ENCODE data around the gene OVCH2.
"Not testable (repeated sequence)": the region's sequence is repeated elsewhere in the genome, so short reads cannot be mapped to it uniquely, and the experiment has no call there.

The OVCH2 gene

DNA sequence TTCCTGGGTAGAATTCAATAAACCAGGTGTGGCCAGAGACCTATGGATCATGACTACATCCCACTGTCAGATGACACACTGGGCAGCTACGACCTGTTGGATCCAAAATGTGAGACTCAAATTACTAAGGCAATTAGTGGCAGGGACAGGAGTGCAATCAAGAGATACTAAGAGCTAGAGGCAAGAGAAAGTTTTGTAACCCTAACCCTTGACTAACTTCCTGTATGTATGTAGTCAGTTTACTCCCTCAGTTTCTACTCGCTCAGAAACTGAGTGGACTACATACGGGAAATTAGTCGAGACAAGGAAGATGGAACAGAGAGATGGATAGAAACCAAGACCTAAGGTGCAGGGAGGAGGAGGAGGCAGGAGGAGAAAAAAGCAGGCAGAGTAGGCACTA lies 35.6 kb downstream of the OVCH2 start:
- DNase-seq: no peak

DNA sequence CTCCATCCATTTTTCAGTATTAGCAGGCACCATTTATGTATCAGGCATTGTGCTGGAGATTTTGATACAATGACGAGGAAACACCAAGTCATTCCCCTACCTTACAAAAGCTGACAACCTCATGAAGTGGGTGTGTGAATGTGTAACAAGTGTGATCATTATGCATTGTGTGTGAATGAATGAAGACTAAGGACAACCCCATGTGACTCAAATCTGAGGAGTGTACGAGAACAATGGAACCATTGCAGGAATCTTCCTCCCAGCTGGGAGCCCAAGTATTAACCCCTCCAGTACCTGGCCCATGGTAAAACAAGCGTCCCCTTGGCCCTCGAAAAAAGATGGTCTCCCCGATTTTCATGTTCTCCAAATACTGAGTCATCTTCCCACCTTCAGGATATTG lies 37.4 kb downstream of the OVCH2 start:
- no peak for DNase-seq

DNA sequence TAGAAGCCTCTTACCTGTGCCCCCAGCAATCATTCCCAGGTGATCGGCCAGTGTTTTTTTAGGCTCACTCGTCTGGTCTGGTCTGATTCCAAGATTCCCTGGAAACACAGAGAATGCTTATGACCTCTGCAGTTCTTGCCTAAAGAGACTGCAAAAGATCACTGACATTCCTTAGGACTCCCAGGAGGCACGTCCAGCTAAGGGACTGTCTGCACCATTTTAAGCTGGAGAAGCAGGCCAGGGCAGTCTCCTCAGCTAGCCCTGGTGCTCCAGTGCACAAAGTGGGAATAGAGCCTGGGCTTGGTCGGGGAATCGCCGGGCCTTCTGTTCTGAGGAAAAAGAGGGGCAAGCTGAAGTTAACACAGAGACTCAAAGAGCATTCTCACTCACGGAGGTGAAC lies 37.8 kb downstream of the OVCH2 start:
- DNase-seq: no peak

DNA sequence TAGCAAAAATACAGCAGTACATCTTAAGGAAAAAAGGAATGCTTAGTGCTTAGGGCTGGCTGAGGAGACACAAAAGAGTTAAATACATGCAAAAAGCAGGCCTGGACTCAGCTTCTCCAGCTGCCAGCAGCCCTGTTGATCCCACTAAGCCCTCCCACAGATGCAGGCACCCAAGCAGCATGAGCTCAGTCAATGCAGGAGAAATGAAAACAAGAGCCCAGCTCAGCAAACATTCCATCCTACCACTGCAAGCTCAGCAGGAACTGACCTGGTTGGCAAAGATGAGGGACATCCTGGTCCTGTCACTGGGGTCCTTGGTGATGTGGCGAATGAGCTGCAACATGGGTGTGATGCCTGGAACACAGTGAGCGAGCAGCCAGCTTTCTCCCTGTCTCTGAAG lies 38.8 kb downstream of the OVCH2 start:
- DNase-seq: no peak

DNA sequence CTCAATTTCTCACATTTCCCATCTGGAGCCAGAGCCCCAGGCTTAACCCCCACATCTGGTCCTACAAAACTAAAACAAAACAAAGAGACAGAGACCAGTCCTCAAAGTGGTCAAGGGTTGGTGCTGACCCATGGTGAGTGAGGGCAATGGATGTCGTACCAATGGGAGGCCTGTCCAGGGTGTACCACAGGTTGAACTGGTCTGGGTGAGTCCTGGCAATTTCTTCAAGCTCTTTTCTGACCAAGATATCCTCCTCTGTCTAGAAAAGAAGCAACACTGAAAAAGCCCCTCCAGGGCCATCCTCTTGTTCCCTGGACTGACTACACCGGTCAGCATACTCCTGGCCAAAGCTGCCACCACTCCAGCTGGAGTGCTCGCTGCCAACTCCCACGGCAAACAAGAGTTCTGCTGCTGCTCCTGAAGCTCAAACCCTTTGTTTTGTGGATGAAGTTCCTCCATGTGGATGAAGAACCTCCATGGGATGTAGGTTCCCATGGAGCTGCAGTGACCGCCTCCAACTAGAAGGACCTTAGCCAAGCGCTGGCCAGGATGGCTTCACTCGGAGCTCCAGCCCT lies 39.9 kb downstream of the OVCH2 start:
- no peak for DNase-seq

DNA sequence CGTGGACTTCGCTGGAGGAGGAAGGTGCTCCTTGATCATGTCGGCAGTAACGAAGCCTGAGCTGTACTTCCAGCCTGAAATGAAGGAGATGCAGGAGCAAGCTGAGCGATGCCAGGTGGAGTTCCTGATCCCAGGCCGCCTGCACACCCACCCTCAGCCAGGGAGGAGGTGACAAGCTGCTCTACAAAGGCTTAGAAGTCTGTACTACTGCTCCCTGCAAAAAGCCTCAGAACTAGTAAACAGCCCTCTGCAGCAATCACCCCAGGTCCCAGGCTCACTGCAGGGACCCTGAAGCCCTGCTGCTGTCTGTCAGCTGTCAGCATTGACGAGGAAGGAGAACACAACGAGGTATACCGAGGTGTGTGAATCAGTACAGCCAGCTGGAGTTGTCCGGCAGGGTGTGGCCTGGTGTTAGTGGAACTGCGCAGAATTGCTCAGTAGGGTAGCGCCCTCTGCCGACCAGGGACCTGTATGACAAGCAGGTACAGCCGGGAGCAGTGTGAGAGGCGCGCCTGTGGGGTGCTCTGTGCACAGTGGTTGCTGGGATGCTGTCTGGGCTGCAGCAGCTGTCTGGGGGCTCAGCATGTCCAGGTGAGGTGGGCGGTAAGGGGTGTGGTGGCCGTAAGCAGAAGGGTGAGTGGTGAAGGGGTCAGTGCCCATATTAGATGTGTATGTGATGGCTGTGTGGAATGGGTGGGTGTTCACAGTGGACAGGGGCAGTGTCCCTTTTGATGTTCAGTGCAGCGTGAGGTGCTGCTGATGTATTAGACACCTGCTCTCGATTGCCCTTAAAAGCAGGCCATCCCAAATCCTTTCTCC lies 40.6 kb downstream of the OVCH2 start:
- peak; percentile 71 for DNase-seq

DNA sequence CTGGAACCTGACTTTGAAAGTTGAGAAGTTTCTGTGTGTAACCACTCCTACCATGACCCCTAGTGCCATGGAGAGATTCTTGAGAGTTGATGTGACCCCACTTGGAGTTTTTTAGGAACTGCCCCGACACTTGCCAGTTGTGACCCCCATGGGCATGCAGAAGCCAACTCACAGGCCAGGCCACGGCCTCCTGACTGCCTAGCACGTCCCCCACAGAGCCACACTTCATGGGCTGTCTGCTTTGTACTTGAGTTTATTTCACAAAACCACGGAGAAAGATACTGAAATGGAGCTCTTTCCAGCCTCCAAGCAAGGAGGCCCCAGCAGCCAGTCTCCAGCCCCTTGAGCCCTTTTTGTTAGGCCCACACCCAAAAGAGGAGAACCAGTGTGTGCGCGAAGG lies 41.4 kb downstream of the OVCH2 start:
- no peak for DNase-seq

DNA sequence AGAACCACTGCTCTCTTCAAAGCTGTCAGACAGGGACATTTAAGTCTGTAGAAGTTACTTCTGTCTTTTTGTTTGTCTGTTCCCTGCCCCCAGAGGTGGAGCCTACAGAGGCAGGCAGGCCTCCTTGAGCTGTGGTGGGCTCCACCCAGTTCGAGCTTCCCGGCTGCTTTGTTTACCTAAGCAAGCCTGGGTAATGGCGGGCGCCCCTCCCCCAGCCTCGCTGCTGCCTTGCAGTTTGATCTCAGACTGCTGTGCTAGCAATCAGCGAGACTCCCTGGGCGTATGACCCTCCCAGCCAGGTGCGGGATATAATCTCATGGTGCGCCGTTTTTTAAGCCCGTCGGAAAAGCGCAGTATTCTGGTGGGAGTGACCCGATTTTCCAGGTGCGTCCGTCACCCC lies 42.7 kb downstream of the OVCH2 start:
- not testable (repeated sequence) for DNase-seq

DNA sequence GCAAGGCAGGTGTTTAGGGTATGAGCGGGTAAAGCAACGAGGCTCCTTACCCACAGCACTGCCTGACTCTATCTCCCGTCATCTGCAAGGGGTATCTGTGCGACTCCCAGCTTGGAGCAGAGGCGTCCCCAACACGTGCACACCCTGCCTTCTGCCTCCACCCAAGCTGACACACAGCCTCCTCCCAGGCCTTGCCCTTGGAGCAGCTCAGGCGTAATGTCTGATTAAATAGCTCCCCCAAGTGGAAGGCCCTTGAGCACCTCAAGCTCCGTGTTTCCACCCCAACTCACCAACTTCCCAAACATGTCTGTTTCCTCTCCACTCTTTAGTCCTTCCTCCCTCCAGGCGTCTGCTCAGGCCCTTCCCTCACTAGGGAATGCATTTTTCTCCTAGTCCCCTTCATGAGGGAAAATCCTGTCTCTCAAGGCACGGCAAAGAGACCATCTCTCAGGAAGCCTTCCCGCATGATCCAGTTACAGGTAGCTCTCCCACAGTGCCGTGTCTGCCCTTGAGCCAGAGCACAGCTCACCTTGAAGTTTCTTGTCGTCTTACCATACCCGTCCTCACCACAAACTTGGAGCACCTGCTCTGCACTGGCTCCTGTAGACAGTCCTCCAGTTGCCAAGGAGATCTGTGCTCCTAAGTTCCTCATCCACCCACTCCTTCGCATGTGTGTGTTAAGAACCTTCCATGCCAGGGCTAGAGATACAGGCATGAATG lies 48.8 kb downstream of the OVCH2 start:
- peak; percentile 3 for DNase-seq

DNA sequence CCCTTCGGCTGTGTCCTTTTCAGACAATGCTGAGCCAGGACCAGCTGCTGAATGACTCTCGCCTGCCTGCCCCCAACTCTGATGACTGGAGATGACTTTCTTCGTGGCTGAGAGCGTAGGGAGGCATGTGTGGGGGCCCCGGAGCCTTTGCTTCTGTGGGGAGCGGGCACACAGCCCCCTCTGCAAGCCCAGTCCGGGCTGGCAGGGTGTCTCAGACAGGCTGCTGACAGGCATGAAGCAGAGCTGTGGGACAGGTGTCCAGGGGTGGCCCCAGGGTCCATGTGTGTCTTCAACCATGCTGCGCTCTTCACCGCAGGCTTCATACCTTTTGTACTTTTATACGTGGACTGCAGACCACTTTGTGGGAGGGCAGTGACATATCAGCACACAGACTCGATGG lies 49.6 kb downstream of the OVCH2 start:
- no peak for DNase-seq

DNA sequence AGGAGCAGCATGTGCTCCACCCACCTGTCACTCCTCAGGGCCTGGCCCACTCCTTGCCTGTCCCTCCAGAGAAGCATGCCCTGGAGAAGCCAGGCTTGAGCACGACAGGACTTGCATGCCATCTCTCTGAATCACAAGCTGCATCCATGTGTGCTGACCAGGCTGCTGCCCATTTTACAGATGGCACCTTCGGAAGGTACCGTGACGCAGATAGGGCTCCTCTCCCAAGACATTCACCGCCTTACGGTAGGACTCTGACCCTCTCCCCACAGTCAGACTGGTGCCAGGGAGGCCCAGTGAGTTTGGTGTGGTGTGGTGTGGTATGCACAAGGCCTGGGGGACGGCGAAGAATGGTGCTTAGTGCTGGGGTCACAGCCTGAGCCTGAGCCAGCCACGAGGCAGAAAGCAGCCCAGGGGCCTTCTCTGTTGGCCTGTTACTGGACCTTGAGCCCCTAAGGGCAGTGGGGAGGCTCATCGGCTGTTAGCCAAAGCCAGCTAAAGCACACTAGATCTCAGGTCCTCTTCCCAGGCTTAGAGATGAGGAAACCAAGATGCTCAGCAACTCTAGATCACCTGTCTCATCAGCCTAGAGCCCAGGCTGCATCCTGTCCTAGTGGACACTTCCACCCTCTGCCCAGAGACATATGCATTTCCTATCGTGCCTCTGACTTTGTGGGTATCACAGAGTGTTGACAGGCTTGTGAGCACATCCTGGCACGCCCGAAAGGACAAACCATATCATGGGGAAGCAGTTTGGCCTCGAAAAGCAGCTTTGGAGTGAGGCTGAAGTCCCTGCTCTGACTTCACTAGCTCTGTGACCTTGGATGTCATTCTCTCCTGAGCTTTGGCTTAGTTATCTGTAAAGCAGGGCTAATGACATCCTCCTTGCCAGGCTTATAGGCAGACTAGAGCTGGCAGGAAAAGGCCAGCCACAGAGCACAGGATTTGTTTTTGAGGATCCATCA lies 50.7 kb downstream of the OVCH2 start:
- no peak for DNase-seq

DNA sequence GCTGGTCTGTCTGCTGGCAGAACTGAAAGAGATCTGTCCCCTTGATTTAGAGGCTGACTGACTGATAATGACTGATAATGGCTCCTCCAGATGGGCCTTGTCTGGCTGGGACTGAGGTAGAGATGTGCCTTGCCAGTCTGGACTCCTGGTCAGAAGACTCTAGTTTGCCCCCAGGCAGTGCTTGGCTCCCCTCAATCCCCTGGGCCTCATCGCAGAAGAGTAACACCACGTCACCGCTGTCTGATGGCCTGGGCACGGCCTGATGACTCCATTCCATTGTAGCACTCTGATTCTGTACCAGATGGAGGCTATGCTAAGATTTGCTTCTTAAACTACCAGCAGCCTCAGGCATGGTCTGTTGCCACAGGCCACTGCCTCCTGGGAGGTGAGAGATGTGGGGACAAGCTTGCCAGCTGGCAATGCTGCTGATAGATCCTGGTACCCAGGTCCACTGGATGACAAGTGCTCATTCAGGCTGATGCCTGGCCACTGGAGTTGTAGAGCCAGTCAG lies 52.0 kb downstream of the OVCH2 start:
- no peak for DNase-seq

DNA sequence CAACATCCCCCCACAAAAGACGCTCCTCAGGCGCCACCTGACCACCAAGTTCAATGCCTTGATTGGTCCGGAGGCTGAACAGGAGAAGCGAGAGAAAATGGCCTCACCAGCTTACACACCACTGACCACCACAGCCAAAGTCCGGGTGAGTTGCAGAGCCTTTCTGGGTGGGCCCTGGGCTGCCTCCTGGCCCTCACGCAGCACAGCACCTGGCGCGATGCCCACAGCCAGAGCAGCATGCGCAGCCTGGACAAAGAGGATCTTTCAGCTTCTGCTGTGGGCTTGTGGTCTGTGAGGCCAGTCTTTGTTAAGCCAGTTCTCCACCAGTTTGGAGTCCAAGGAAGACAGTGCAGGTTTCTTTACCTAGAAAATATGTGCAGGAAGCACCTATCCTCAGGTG lies 54.6 kb downstream of the OVCH2 start:
- no peak for DNase-seq

DNA sequence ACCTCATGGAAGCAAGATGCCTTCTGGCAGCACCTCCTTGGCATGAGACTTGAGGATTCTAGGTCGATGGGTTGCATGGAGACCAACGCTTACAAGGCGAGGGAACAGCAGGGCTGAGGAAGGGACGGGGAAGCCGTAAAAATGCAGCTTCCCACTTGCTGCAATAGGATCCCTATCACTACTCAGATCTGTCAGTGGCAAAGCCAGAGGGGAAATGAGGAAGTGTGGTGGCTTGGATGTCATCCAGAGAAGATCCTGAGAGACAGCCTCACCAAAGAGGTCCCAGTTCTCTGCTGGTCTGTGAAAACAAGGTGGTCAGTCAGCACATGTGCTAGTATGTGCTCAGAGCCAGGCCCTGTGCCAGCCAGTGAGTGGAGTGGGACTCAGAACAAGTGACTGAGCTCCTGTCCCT lies 55.1 kb downstream of the OVCH2 start:
- DNase-seq: peak; percentile 5

DNA sequence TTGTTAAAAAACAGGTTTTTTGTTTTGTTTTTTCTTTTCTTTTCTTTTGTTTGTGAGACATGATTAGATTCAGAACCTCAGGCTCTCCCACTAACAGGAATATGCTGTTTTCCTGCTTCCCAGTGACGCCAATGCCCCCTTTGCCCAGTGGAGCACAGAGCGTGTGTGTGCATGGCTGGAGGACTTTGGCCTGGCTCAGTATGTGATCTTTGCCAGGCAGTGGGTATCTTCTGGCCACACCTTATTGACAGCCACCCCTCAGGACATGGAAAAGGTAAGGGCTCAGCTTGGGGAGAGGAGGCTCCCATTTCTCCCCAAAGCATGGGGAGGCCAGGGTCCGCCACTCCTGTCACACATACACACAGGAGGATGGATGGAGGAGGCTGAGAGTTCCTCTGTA lies 58.0 kb downstream of the OVCH2 start:
- no peak for DNase-seq

DNA sequence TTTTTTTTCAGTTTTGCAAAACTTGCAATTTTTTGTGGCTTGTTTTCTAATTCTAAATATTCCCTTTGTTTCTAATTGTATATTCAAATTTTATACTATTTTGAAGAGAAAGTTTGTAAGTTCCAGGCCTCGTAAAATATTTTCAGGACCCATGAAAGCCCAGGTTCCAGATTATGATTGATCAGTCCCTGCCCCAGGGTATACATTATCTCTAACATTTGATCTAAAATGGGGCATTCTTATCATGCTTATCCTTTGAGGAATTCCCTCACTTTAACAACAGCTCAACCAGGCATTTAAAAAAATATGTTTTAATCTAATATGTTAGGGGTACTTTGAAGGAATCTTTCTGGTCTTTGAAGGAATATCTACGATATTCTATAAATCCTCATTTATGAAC lies 59.4 kb downstream of the OVCH2 start:
- no peak for DNase-seq

DNA sequence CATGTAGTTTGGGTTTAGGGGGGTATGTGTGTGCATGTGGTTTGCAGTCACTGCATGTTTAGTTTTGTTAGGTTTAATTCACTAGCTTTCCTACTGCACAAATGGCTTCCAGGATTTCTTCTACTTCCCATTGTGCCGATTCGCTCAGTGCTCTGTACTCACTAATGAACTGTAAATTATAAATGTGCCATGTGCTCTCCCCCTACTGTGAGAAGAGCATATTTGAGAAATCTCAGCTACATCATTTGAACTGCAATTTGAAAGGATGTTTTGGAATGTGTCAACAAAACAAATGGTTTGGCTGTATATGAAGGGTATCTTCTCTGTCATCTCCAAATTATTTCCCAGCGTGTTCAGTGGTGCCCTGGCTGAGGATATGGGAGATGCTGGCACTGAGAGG lies 61.1 kb downstream of the OVCH2 start:
- DNase-seq: no peak

DNA sequence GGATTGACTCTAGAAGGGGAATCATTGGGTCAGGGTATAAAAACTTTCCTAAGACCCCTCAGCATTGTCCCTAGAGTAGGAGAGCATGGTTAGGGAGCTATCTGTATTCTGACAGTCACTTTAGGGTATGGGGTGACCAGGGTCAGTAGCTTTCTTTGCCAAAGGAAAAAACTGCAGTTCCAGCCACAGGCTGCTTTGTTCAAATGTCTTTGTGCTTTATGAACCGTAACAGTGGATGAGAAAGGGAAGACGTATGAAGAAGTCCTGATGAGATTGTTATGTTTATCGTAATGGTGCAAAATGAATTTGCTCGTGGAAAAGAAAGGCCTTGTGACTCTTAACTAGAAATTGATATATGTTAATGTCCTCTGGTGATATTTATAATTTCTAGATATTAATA lies 63.0 kb downstream of the OVCH2 start:
- DNase-seq: no peak

DNA sequence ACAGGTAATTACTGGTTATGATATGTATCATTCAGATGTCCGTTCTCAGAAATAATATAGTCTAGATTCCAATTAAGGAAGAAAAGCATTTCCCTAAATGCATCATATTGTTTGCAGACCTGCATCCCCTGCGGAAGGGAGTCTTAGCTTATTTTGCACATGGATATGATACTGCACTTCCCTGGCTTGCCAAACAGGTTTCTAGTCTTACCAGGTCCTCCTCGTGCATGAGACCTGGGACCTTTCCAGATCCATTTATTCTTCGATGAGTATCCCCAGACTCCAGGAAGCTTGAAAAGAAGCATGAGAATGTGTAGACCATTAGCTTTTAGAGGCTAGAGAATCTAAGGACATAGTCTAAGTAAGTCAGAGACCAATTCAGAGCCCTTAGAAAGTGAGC lies 63.5 kb downstream of the OVCH2 start:
- DNase-seq: no peak

DNA sequence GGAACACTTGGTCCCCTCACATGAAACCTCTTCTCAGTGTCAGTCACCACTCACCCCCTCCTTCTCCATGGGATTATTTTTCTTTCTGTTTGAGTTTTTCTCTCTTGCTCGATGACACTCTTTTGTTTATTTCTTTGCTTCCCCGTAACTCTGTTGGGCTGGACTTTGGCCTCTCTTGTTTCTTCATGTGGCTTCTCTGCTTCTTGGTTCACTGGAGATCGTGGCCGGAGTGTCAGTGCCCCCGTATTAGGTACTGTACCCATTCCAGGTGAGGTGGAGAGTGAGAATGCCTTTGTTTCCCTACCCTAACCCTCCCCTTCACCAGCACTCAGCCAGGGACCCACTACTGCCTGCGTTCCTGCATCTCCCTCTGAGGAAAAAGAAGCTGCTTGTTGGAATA lies 65.5 kb downstream of the OVCH2 start:
- no peak for DNase-seq

DNA sequence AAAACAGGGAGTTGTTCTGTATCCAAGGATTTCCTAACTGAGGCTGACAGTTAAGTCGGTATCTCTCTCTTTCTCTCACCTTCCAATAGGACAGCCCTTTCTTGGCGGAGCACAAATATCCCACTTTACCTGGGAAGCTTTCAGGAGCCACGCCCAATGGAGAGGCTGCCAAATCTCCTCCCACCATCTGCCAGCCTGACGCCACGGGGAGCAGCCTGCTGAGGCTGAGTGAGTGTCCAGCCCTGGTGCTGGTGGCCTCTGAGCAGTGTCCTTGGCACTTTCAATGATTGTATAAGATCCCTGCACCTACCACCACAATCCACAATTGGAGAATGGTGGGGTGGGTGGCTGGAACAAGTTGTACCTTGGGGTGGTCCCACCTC lies 66.6 kb downstream of the OVCH2 start:
- DNase-seq: no peak
